ENCODE measurements around the gene IRF2BPL. TPM values are rescaled to one million over a fixed set of nuclear protein-coding genes. Genes with fewer than 3 reads are reported as not detected.

Gene IRF2BPL
- total and polyA plus RNA-seq, 2 of the 8 experiments (the other 6 are each of a cell fraction or from before 2014, with no cell fraction given) = 18.8 to 57.0 TPM

DNA sequence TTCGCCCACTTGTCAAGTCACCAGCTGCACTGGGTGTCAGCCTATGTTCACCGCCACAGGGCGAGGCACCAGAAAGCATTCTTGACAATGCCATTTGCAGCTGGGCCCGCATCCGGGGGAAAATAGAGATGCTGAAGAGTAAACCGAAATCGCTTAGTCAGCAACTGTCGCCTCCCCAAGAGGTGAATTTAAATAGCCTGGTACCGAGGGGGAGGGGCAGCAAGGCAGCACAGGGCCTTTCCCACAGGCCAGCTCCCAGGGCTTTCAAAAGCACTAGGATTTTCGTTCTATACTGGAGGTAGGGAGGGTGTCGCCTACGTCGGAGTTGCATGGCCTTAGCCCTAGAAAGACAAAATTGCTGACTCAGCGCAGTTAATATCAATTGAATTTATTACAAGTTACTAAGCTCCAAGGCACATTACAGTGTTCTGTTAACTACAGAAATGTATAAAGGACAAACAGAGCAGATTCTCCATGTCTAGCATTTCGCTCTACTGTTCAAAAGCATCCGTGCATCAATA, 4.3 kb downstream of the IRF2BPL start (continued):
- TF ChIP-seq NANOG (IDR thresholded peaks at IDR 0.05; ENCODE audit: insufficient read depth, low read depth, low read length, poor library complexity, severe bottlenecking) (peak; percentile 2), RFX5 (IDR thresholded peaks at IDR 0.05; ENCODE audit: borderline replicate concordance, low read depth, low read length) (no peak), TAF7 (optimal IDR thresholded peaks at IDR 0.05; ENCODE audit: borderline replicate concordance, low read depth, low read length) (no peak), ASH2L (IDR thresholded peaks at IDR 0.05; ENCODE audit: low read length) (peak; percentile 69), BRCA1 (IDR thresholded peaks at IDR 0.05; ENCODE audit: low read depth, low read length) (no peak), TAF1 (IDR thresholded peaks at IDR 0.05; ENCODE audit: low read depth, low read length) (peak; percentile 61), CREB1 (IDR thresholded peaks at IDR 0.05) (peak; percentile 57), POLR2AphosphoS5 (IDR thresholded peaks at IDR 0.05; ENCODE audit: low read depth, low read length) (peak; percentile 35; the same call in 1 of the 2 replicates)
- TF ChIP-seq, protein P1, sequence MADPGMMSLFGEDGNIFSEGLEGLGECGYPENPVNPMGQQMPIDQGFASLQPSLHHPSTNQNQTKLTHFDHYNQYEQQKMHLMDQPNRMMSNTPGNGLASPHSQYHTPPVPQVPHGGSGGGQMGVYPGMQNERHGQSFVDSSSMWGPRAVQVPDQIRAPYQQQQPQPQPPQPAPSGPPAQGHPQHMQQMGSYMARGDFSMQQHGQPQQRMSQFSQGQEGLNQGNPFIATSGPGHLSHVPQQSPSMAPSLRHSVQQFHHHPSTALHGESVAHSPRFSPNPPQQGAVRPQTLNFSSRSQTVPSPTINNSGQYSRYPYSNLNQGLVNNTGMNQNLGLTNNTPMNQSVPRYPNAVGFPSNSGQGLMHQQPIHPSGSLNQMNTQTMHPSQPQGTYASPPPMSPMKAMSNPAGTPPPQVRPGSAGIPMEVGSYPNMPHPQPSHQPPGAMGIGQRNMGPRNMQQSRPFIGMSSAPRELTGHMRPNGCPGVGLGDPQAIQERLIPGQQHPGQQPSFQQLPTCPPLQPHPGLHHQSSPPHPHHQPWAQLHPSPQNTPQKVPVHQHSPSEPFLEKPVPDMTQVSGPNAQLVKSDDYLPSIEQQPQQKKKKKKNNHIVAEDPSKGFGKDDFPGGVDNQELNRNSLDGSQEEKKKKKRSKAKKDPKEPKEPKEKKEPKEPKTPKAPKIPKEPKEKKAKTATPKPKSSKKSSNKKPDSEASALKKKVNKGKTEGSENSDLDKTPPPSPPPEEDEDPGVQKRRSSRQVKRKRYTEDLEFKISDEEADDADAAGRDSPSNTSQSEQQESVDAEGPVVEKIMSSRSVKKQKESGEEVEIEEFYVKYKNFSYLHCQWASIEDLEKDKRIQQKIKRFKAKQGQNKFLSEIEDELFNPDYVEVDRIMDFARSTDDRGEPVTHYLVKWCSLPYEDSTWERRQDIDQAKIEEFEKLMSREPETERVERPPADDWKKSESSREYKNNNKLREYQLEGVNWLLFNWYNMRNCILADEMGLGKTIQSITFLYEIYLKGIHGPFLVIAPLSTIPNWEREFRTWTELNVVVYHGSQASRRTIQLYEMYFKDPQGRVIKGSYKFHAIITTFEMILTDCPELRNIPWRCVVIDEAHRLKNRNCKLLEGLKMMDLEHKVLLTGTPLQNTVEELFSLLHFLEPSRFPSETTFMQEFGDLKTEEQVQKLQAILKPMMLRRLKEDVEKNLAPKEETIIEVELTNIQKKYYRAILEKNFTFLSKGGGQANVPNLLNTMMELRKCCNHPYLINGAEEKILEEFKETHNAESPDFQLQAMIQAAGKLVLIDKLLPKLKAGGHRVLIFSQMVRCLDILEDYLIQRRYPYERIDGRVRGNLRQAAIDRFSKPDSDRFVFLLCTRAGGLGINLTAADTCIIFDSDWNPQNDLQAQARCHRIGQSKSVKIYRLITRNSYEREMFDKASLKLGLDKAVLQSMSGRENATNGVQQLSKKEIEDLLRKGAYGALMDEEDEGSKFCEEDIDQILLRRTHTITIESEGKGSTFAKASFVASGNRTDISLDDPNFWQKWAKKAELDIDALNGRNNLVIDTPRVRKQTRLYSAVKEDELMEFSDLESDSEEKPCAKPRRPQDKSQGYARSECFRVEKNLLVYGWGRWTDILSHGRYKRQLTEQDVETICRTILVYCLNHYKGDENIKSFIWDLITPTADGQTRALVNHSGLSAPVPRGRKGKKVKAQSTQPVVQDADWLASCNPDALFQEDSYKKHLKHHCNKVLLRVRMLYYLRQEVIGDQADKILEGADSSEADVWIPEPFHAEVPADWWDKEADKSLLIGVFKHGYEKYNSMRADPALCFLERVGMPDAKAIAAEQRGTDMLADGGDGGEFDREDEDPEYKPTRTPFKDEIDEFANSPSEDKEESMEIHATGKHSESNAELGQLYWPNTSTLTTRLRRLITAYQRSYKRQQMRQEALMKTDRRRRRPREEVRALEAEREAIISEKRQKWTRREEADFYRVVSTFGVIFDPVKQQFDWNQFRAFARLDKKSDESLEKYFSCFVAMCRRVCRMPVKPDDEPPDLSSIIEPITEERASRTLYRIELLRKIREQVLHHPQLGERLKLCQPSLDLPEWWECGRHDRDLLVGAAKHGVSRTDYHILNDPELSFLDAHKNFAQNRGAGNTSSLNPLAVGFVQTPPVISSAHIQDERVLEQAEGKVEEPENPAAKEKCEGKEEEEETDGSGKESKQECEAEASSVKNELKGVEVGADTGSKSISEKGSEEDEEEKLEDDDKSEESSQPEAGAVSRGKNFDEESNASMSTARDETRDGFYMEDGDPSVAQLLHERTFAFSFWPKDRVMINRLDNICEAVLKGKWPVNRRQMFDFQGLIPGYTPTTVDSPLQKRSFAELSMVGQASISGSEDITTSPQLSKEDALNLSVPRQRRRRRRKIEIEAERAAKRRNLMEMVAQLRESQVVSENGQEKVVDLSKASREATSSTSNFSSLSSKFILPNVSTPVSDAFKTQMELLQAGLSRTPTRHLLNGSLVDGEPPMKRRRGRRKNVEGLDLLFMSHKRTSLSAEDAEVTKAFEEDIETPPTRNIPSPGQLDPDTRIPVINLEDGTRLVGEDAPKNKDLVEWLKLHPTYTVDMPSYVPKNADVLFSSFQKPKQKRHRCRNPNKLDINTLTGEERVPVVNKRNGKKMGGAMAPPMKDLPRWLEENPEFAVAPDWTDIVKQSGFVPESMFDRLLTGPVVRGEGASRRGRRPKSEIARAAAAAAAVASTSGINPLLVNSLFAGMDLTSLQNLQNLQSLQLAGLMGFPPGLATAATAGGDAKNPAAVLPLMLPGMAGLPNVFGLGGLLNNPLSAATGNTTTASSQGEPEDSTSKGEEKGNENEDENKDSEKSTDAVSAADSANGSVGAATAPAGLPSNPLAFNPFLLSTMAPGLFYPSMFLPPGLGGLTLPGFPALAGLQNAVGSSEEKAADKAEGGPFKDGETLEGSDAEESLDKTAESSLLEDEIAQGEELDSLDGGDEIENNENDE (IDR thresholded peaks at IDR 0.05; ENCODE audit: insufficient replicate concordance, low read length) = peak; percentile 11
- TF ChIP-seq, protein P2, sequence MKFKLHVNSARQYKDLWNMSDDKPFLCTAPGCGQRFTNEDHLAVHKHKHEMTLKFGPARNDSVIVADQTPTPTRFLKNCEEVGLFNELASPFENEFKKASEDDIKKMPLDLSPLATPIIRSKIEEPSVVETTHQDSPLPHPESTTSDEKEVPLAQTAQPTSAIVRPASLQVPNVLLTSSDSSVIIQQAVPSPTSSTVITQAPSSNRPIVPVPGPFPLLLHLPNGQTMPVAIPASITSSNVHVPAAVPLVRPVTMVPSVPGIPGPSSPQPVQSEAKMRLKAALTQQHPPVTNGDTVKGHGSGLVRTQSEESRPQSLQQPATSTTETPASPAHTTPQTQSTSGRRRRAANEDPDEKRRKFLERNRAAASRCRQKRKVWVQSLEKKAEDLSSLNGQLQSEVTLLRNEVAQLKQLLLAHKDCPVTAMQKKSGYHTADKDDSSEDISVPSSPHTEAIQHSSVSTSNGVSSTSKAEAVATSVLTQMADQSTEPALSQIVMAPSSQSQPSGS (IDR thresholded peaks at IDR 0.05; ENCODE audit: low read length) = peak; percentile 79; the same call in 1 of the 2 replicates
